Urinary bladder (tissue), 2 donors: ENCODE data around the gene ZNF33B. TPM values are rescaled to one million over a fixed set of nuclear protein-coding genes. Genes with fewer than 3 reads are reported as not detected.

Experiments
- polyA plus RNA-seq: library from polyadenylated mRNA; stranded (reverse); fragments of 200-250 nt; gene quantifications from one replicate; pipeline ENCODE4 v1.2.3, GENCODE V29; 2013
- small RNA-seq: library from RNA; depleted of rRNA; stranded (forward); fragments of <200 nt; gene quantifications from one replicate; pipeline ENCODE3, GENCODE V24; 2014
- total RNA-seq: library from RNA; depleted of rRNA; stranded (reverse); fragments of >200 nt; gene quantifications from one replicate; pipeline ENCODE4 v1.2.3, GENCODE V29; 2014
- donor health status: healthy.

The ZNF33B gene
- total and polyA plus RNA-seq, 2 donors = 11.6 to 35.2 TPM

Small RNA genes within 50 kb of the gene (small RNA-seq; reads per million reads assigned to genes)
- not detected for gene AL022345.1
- gene AL022345.2 = not detected
- not detected for gene AL022345.3
- gene FXYD6P1 = not detected
- not detected for gene RNU6-1170P

Other genes starting within 250 kb of the ZNF33B start
- 15.4 TPM for gene BMS1, start 144.2 kb upstream of the ZNF33B start, total RNA-seq
- 11.5 TPM for gene BMS1, start 144.2 kb upstream of the ZNF33B start, polyA plus RNA-seq